Mesendoderm (in vitro differentiated cells): Measurements from ENCODE around the gene RPS6KA5.
"Not testable (repeated sequence)": the region's sequence is repeated elsewhere in the genome, so short reads cannot be mapped to it uniquely, and the experiment has no call there.

ENCODE experiments used
- DNase-seq: peaks from one replicate; pipeline ENCODE4 v3.0.0; 2013
- H2AK5ac ChIP-seq: 2 replicates; pipeline ENCODE4 v1.6.1; 2013; ENCODE audit warnings: low read length, inconsistent platforms
- H2BK120ac ChIP-seq: 2 replicates; pipeline ENCODE4 v1.6.1; 2013; ENCODE audit warnings: low read depth, mild to moderate bottlenecking, low read length, moderate library complexity, mixed read lengths
- H2BK15ac ChIP-seq: replicated peaks from 2 replicates; pipeline ENCODE4 v1.6.1; 2013; ENCODE audit warnings: low read depth, mild to moderate bottlenecking, moderate library complexity
- H2BK5ac ChIP-seq: 2 replicates; pipeline ENCODE4 v1.6.1; 2013; ENCODE audit warnings: low read length, inconsistent platforms
- H3K18ac ChIP-seq: 2 replicates; pipeline ENCODE4 v1.6.1; 2013; ENCODE audit warnings: mild to moderate bottlenecking, low read length, mixed read lengths
- H3K23ac ChIP-seq: one replicate; pipeline ENCODE4 v1.6.1; 2013; ENCODE audit warnings: low read length
- H3K27ac ChIP-seq: 2 replicates; pipeline ENCODE4 v1.5.1; 2013; ENCODE audit warnings: low read depth, mild to moderate bottlenecking, inconsistent platforms, low read length, moderate library complexity
- H3K27me3 ChIP-seq: 2 replicates; pipeline ENCODE4 v1.6.1; 2013; ENCODE audit warnings: low read length, control low read depth, mild to moderate bottlenecking, inconsistent platforms; ENCODE audit not compliant: insufficient read depth, poor library complexity
- H3K36me3 ChIP-seq: 2 replicates; pipeline ENCODE4 v1.6.1; 2013; ENCODE audit warnings: low read length, inconsistent platforms; ENCODE audit not compliant: control insufficient read depth, insufficient read depth
- H3K4ac ChIP-seq: one replicate; pipeline ENCODE4 v1.6.1; 2013; ENCODE audit warnings: low read depth, mild to moderate bottlenecking, low read length, moderate library complexity
- H3K4me1 ChIP-seq: 2 replicates; pipeline ENCODE4 v1.6.1; 2013; ENCODE audit warnings: low read depth, low read length, inconsistent platforms; ENCODE audit not compliant: control insufficient read depth
- H3K4me2 ChIP-seq: 2 replicates; pipeline ENCODE4 v1.6.1; 2013; ENCODE audit warnings: low read length
- H3K4me3 ChIP-seq: 2 replicates; pipeline ENCODE4 v1.5.1; 2013; ENCODE audit warnings: mild to moderate bottlenecking, low read length
- H3K56ac ChIP-seq: one replicate; pipeline ENCODE4 v1.6.1; 2013; ENCODE audit warnings: low read length
- H3K79me1 ChIP-seq: 2 replicates; pipeline ENCODE4 v1.6.1; 2013; ENCODE audit warnings: low read length, inconsistent platforms
- H3K79me2 ChIP-seq: 2 replicates; pipeline ENCODE4 v1.6.1; 2013; ENCODE audit warnings: mild to moderate bottlenecking, low read length; ENCODE audit not compliant: control insufficient read depth, insufficient read depth
- H3K9ac ChIP-seq: 2 replicates; pipeline ENCODE4 v1.6.1; 2013; ENCODE audit warnings: low read length, inconsistent platforms
- H4K5ac ChIP-seq: one replicate; pipeline ENCODE4 v1.6.1; 2013; ENCODE audit warnings: low read length
- H4K8ac ChIP-seq: one replicate; pipeline ENCODE4 v1.6.1; 2013; ENCODE audit warnings: low read depth, mild to moderate bottlenecking, control low read depth, low read length, moderate library complexity
- WGBS: extraction: QIAGEN DNeasy Blood & Tissue Kit; methylation state at CpG from one replicate; pipeline ENCODE4 v1.1.7; 2013; ENCODE audit warnings: low lambda C conversion rate, missing lambda C conversion rate; ENCODE audit not compliant: insufficient coverage; ENCODE audit errors: extremely low coverage; 5-methylcytosine and 5-hydroxymethylcytosine counted together

Gene RPS6KA5

DNA sequence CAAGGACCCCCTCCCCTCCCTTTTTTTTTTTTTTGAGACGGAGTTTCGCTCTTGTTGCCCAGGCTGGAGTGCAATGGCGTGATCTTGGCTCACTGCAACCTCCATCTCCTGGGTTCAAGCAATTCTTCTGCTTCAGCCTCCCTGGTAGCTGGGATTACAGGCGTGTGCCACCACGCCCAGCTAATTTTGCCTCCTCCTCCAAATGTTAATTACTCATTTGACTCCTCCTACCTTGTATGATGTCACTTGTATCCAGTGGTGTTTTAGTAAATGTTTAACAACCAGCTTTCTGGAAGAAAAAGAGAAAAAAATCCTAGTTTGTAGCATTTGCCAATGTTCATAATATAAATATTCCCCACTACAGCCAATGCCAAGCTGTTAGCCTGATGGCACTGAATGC lies 37.2 kb upstream of the RPS6KA5 start:
- H3K4ac ChIP-seq, H3K56ac ChIP-seq, DNase-seq, H3K4me1 ChIP-seq, H2BK15ac ChIP-seq, H2AK5ac ChIP-seq, H3K9ac ChIP-seq, H3K4me2 ChIP-seq, H3K79me2 ChIP-seq, H4K8ac ChIP-seq, H3K36me3 ChIP-seq, H4K5ac ChIP-seq, H3K4me3 ChIP-seq, H3K23ac ChIP-seq, H2BK5ac ChIP-seq, H3K18ac ChIP-seq, H3K27ac ChIP-seq, H3K79me1 ChIP-seq, H2BK120ac ChIP-seq, H3K27me3 ChIP-seq: not testable (repeated sequence)
- whole genome bisulfite sequencing, result no CpG with 5 or more reads among the region's 5 CpGs

DNA sequence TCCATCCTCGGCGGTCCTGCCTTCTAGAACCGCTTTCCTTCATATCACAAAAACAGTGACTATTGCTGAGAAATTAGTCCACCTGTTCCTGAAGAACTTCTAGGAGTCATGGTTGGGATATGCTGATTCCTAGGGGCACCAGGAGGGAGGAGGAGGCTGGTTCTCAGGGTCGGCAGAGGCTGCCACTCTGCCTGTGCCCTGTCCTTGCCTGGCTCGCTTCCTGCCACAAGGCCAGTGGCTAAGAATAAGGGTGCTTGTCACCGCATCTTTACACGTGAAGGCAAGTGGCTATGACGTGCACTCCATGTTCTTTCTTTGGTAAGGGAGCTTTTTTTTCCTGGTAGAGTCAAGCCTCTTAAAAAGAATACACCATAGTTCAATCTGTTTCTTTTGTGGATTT lies 34.7 kb upstream of the RPS6KA5 start:
- H3K56ac ChIP-seq, result no peak overlapping the region
- DNase-seq, result no peak
- no peak overlapping the region for H3K23ac ChIP-seq
- no peak overlapping the region for H3K18ac ChIP-seq
- H2BK5ac ChIP-seq, result no peak overlapping the region
- H3K4me1 ChIP-seq, result no peaks in the 10 kb centered on the region
- no peak overlapping the region for H2BK15ac ChIP-seq
- H3K4me3 ChIP-seq, result no peak overlapping the region
- H3K9ac ChIP-seq, result no peak overlapping the region
- no peak overlapping the region for H3K27ac ChIP-seq
- no CpG with 5 or more reads among the region's 8 CpGs for WGBS
- H3K79me1 ChIP-seq, result no peaks in the 10 kb centered on the region
- H4K8ac ChIP-seq, result no peak overlapping the region
- H3K36me3 ChIP-seq, result no peaks in the 10 kb centered on the region
- H3K27me3 ChIP-seq, result no peaks in the 10 kb centered on the region
- no peak overlapping the region for H3K4ac ChIP-seq
- no peak overlapping the region for H3K4me2 ChIP-seq
- H2BK120ac ChIP-seq, result no peak overlapping the region
- H2AK5ac ChIP-seq, result no peak overlapping the region
- no peak overlapping the region for H4K5ac ChIP-seq
- no peaks in the 10 kb centered on the region for H3K79me2 ChIP-seq

DNA sequence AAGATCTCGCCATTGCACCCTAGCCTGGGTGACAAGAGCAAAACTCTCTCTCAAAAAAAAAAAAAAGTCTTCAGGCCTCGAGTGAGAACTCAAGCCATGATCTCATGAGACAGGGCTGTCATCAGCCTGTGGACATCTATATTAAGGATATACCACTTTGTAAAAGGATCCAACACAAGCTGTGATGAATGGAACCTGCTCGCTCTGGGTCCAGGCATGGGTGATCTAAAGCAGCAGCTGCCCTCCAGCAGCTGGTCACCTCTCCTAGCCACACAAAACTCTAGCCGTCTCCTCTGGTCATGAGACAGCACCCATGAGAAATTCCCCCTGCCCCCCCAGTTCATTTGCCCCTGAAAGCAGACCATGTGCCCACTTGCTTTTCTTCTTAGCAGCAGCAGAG lies 34.3 kb upstream of the RPS6KA5 start:
- Histone ChIP-seq H3K4me3 (no peak overlapping the region), H3K4me1 (no peaks in the 10 kb centered on the region), H3K27me3 (no peaks in the 10 kb centered on the region), H3K18ac (no peak overlapping the region), H2BK5ac (no peak overlapping the region), H3K36me3 (no peaks in the 10 kb centered on the region), H3K23ac (no peak overlapping the region), H2AK5ac (no peak overlapping the region), H3K79me2 (no peaks in the 10 kb centered on the region), H4K5ac (no peak overlapping the region), H3K4me2 (no peak overlapping the region), H3K4ac (no peak overlapping the region), H3K56ac (no peak overlapping the region), H3K9ac (no peak overlapping the region), H2BK15ac (no peak overlapping the region), H3K79me1 (no peaks in the 10 kb centered on the region), H2BK120ac (no peak overlapping the region), H3K27ac (no peak overlapping the region), H4K8ac (no peak overlapping the region)
- WGBS, result no CpG with 5 or more reads among the region's 4 CpGs
- DNase-seq, result no peak

DNA sequence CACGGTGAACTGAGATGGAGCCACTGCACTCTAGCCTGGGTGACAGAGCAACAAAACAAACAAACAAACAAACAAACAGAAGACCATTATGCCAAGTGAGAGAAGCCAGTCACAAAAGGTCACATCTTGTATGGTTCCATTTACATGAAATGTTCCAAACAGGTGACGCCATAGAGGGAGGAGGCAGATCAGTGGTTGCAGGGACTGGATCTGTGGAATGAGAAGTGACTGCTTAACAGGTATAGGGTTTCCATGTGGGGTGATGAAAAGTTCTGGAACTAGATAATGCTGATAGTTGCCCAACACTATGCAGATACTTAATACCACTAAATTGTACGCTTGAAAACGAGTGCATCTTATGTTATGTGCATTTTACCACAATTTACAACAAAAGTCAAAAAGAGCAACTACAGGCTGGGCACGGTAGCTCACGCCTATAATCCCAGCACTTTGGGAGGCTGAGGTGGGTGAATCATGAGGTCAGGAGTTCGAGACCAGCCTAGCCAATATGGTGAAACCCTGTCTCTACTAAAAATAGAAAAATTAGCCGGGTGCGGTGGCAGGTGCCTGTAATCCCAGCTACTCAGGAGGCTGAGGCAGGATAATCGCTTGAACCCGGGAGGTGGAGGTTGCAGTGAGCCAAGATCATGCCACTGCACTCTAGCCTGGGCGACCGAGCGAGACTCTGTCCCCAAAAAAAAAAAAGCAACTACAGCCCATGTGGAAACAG lies 33.5 kb upstream of the RPS6KA5 start:
- H4K5ac ChIP-seq, H3K79me2 ChIP-seq, H3K27ac ChIP-seq, H2BK15ac ChIP-seq, H2BK120ac ChIP-seq, H3K4ac ChIP-seq, H2AK5ac ChIP-seq, H3K36me3 ChIP-seq, H3K18ac ChIP-seq, H3K27me3 ChIP-seq, H3K56ac ChIP-seq, H4K8ac ChIP-seq, H3K79me1 ChIP-seq, H3K4me2 ChIP-seq, H3K23ac ChIP-seq, DNase-seq, H3K9ac ChIP-seq, H3K4me3 ChIP-seq, H2BK5ac ChIP-seq, H3K4me1 ChIP-seq: not testable (repeated sequence)
- WGBS, result no CpG with 5 or more reads among the region's 14 CpGs

DNA sequence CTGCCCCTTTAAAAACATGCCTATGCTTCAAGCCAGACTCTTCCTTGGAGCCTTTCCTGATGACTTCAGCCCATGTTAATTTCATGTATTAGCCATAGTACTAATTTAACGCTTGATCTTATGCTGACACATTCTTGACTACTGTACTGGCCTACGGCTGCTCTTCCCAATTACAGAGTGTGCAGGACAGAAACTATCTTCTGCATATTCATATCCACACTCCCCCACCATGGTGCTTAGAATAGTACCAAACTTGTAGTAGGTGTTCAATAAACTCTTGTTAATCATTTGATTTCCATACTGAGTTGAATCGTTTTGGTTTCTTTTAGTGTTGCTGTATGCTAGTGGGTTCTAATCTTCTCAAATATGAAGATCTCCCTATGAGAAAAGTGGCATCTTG lies 31.6 kb upstream of the RPS6KA5 start:
- Histone ChIP-seq H3K4me1 (no peaks in the 10 kb centered on the region), H3K27me3 (no peaks in the 10 kb centered on the region), H4K5ac (no peak overlapping the region), H2BK120ac (no peak overlapping the region), H3K4me2 (no peak overlapping the region), H3K9ac (no peak overlapping the region), H3K79me2 (no peaks in the 10 kb centered on the region), H3K36me3 (no peaks in the 10 kb centered on the region), H4K8ac (no peak overlapping the region), H3K27ac (no peak overlapping the region), H3K56ac (no peak overlapping the region), H2BK15ac (no peak overlapping the region), H3K23ac (no peak overlapping the region), H2AK5ac (no peak overlapping the region), H2BK5ac (no peak overlapping the region), H3K4me3 (no peak overlapping the region), H3K18ac (no peak overlapping the region), H3K4ac (no peak overlapping the region), H3K79me1 (no peaks in the 10 kb centered on the region)
- WGBS, result no CpG with 5 or more reads among the region's 3 CpGs
- DNase-seq, result no peak

DNA sequence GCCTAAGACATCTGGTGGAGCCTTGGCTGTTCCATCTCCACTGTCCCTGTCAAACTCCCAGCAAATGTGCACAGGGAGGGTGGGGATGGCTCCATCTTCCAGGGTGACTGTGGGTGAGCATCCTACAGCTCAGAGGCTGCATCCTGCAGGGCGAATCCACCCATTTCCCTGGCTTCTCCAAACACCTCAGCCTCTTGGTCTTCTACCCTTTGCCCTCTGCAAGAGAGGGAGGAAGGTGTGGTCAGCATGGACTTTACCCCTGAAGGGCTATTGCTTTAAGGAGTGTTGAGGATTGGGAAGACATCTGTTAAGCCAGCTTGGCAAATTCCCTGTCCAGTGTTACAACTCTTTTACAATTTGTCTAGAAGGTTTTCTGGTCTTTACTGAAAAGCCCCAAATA lies 30.3 kb upstream of the RPS6KA5 start:
- Histone ChIP-seq H3K27me3 (no peaks in the 10 kb centered on the region), H3K79me1 (no peaks in the 10 kb centered on the region), H4K5ac (no peak overlapping the region), H2BK120ac (no peak overlapping the region), H3K56ac (no peak overlapping the region), H3K23ac (no peak overlapping the region), H2BK5ac (no peak overlapping the region), H3K4me2 (no peak overlapping the region), H3K4ac (no peak overlapping the region), H3K9ac (no peak overlapping the region), H4K8ac (no peak overlapping the region), H3K18ac (no peak overlapping the region), H3K4me3 (no peak overlapping the region), H3K27ac (no peak overlapping the region), H2AK5ac (no peak overlapping the region), H3K36me3 (no peaks in the 10 kb centered on the region), H3K4me1 (no peaks in the 10 kb centered on the region), H3K79me2 (no peaks in the 10 kb centered on the region), H2BK15ac (no peak overlapping the region)
- no CpG with 5 or more reads among the region's 1 CpG for WGBS
- no peak for DNase-seq
